ENCODE results near the gene GGACT. TPM values are rescaled to one million over a fixed set of nuclear protein-coding genes. Genes with fewer than 3 reads are reported as not detected.

The GGACT gene
- total RNA-seq, 1 donor from 2014 or later: 5.2 TPM

- TF ChIP-seq CTCF (IDR thresholded peaks at IDR 0.05; ENCODE audit: partially characterized antibody, unreplicated experiment): no peak
- H3K36me3 Mint-ChIP-seq (ENCODE audit: unreplicated experiment): peaks cover 8% of the 10 kb centered on the region
- H3K27me3 Mint-ChIP-seq (ENCODE audit: unreplicated experiment): peaks cover 6% of the 10 kb centered on the region
- no peak overlapping the region for H3K4me3 Mint-ChIP-seq (ENCODE audit: unreplicated experiment)
- no peak for DNase-seq
- H3K9me3 Mint-ChIP-seq (ENCODE audit: unreplicated experiment): peaks cover 12% of the 10 kb centered on the region
- H3K27ac Mint-ChIP-seq (ENCODE audit: unreplicated experiment): no peak overlapping the region
- H3K4me1 Mint-ChIP-seq (ENCODE audit: low read depth, unreplicated experiment): peaks cover 23% of the 10 kb centered on the region
Measured at GRCh38 chr13:100536643-100537180, 51.9 kb downstream of the GGACT start.

- Mint-ChIP-seq H3K9me3 (ENCODE audit: unreplicated experiment) (peaks cover 14% of the 10 kb centered on the region), H3K4me1 (ENCODE audit: low read depth, unreplicated experiment) (peaks cover 23% of the 10 kb centered on the region), H3K27me3 (ENCODE audit: unreplicated experiment) (peaks cover 6% of the 10 kb centered on the region), H3K36me3 (ENCODE audit: unreplicated experiment) (peaks cover 11% of the 10 kb centered on the region), H3K4me3 (ENCODE audit: unreplicated experiment) (no peak overlapping the region), H3K27ac (ENCODE audit: unreplicated experiment) (no peak overlapping the region)
- DNase-seq: no peak
- TF ChIP-seq CTCF (IDR thresholded peaks at IDR 0.05; ENCODE audit: partially characterized antibody, unreplicated experiment): no peak
Measured at GRCh38 chr13:100535426-100536135, 53.0 kb downstream of the GGACT start.

GRCh38 chr13:100534911-100535310 lies 53.7 kb downstream of the GGACT start:
- peaks cover 14% of the 10 kb centered on the region for H3K9me3 Mint-ChIP-seq (ENCODE audit: unreplicated experiment)
- DNase-seq: no peak
- peaks cover 24% of the 10 kb centered on the region for H3K4me1 Mint-ChIP-seq (ENCODE audit: low read depth, unreplicated experiment)
- H3K27me3 Mint-ChIP-seq (ENCODE audit: unreplicated experiment): peaks cover 6% of the 10 kb centered on the region
- H3K4me3 Mint-ChIP-seq (ENCODE audit: unreplicated experiment): no peak overlapping the region
- no peak overlapping the region for H3K27ac Mint-ChIP-seq (ENCODE audit: unreplicated experiment)
- H3K36me3 Mint-ChIP-seq (ENCODE audit: unreplicated experiment): peaks cover 11% of the 10 kb centered on the region
- no peak for TF ChIP-seq CTCF (IDR thresholded peaks at IDR 0.05; ENCODE audit: partially characterized antibody, unreplicated experiment)

- Mint-ChIP-seq H3K4me1 (ENCODE audit: low read depth, unreplicated experiment) (peaks cover 26% of the 10 kb centered on the region), H3K27me3 (ENCODE audit: unreplicated experiment) (peaks cover 10% of the 10 kb centered on the region), H3K4me3 (ENCODE audit: unreplicated experiment) (no peak overlapping the region), H3K27ac (ENCODE audit: unreplicated experiment) (no peak overlapping the region), H3K36me3 (ENCODE audit: unreplicated experiment) (peaks cover 11% of the 10 kb centered on the region), H3K9me3 (ENCODE audit: unreplicated experiment) (peaks cover 14% of the 10 kb centered on the region)
- DNase-seq: no peak
- no peak for TF ChIP-seq CTCF (IDR thresholded peaks at IDR 0.05; ENCODE audit: partially characterized antibody, unreplicated experiment)
Measured at GRCh38 chr13:100534147-100534843, 54.3 kb downstream of the GGACT start.

GRCh38 chr13:100533588-100534041 lies 55.0 kb downstream of the GGACT start:
- TF ChIP-seq CTCF (IDR thresholded peaks at IDR 0.05; ENCODE audit: partially characterized antibody, unreplicated experiment): no peak
- DNase-seq: no peak
- Mint-ChIP-seq H3K4me1 (ENCODE audit: low read depth, unreplicated experiment) (peaks cover 26% of the 10 kb centered on the region), H3K36me3 (ENCODE audit: unreplicated experiment) (peaks cover 11% of the 10 kb centered on the region), H3K27me3 (ENCODE audit: unreplicated experiment) (peaks cover 10% of the 10 kb centered on the region), H3K4me3 (ENCODE audit: unreplicated experiment) (no peak overlapping the region), H3K9me3 (ENCODE audit: unreplicated experiment) (peaks cover 14% of the 10 kb centered on the region), H3K27ac (ENCODE audit: unreplicated experiment) (no peak overlapping the region)

All from glutamatergic neuron (in vitro differentiated cells).